Activated CD8-positive, alpha-beta T cell treated with anti-CD3 and anti-CD28 coated beads for 36 hours (primary cell): Measurements from ENCODE around the gene METTL25B. TPM values are rescaled to one million over a fixed set of nuclear protein-coding genes. Genes with fewer than 3 reads are reported as not detected.

Experiments used
- ATAC-seq: fragments of 200-7000 bp; cut with Tn5 transposase; one replicate; pipeline ENCODE4 v1.10.0; 2021; ENCODE audit warnings: mild to moderate bottlenecking, moderate library complexity
- CTCF ChIA-PET: fragments of 350-600 bp; sonication (Branson Sonifier 250); formaldehyde crosslinking; loops from one replicate; lab custom pipeline; 2021; ENCODE audit warnings: antibody characterized with exemption; lab: Charles Lee
- POLR2A ChIA-PET: fragments of 350-600 bp; sonication (Branson Sonifier 250); formaldehyde crosslinking; loops from one replicate; lab custom pipeline; 2021; ENCODE audit warnings: antibody characterized with exemption; lab: Charles Lee
- DNase-seq: peaks from one replicate; pipeline ENCODE4 v3.0.0-alpha.2; 2020
- H3K27ac Mint-ChIP-seq: one replicate; pipeline ENCODE4 v1.8.0; 2021; ENCODE audit warnings: mild to moderate bottlenecking, mixed read lengths
- H3K27me3 Mint-ChIP-seq: one replicate; pipeline ENCODE4 v1.8.0; 2021; ENCODE audit warnings: mixed read lengths
- H3K36me3 Mint-ChIP-seq: one replicate; pipeline ENCODE4 v1.8.0; 2021; ENCODE audit warnings: low read depth, mixed read lengths
- H3K4me1 Mint-ChIP-seq: one replicate; pipeline ENCODE4 v1.8.0; 2021; ENCODE audit warnings: low read depth, mixed read lengths
- H3K4me3 Mint-ChIP-seq: one replicate; pipeline ENCODE4 v1.8.0; 2021; ENCODE audit warnings: mild to moderate bottlenecking, moderate library complexity, mixed read lengths
- H3K9me3 Mint-ChIP-seq: one replicate; pipeline ENCODE4 v1.8.0; 2021; ENCODE audit warnings: mixed read lengths
- CTCF ChIP-seq: fragments of 200-600 bp; IDR thresholded peaks from one replicate; pipeline ENCODE4 v1.8.0; 2022; ENCODE audit warnings: antibody characterized with exemption, mild to moderate bottlenecking
- intact Hi-C: fragments of 100-400 bp; cut with micrococcal nuclease; formaldehyde crosslinking; loops from one replicate; pipeline ENCODE4 v1.10.0; 2022
- total RNA-seq, 2 experiments: library from RNA; stranded (reverse); gene quantifications; one replicate each; pipeline ENCODE4 v1.2.3, GENCODE V29; 2021

Gene METTL25B
- total RNA-seq, 2 experiments from 2014 or later = 32.3 to 32.5 TPM

DNA sequence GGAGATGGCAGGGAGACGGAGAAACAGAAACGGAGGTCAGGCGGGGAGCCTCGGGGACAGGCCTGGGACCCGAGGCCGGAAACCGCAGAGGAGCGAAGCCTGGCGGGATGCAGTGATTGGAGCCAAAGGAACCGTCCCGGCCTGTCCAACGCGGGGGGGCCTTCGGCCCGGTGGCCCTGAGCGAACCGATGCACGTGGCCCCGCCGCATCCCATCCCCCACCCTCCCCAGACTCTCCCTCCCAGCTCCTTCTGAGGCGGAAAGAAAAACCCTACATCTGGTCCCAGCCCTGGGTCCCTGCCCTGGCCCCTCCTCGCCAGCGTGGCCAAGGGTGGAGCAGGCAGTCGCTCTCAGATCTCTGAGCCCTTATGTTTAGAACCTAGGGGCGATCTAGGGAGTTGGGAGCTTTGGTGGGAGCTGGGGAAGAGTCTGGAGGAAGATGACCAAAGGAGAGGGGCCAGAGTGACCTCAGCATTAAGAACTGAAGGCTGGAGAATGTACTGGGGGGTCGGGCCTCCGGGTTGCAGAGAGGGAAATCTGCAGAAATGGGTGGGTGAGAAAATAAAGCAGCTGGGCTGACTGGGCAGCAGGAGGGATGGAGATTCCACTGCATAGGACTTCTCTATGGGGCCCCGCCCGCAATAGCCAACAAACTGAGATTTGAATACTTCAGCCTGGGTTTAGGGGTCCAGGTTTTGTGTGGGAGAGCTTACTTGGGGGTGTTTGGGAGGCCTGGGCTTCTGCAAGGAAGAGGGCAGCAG is 21.4 kb upstream of the METTL25B start:
- no peak for TF ChIP-seq CTCF
- Mint-ChIP-seq H3K27me3 (peaks cover 19% of the 10 kb centered on the region), H3K4me3 (peak overlapping the region; percentile 75), H3K9me3 (no peaks in the 10 kb centered on the region), H3K36me3 (no peaks in the 10 kb centered on the region), H3K27ac (peak overlapping the region; percentile 30), H3K4me1 (peaks cover 34% of the 10 kb centered on the region)
- CTCF ChIA-PET = interaction anchor here (0.7 to 13.0 kb wide), 32 partner anchors 8 to 205 kb away, joined by 3 to 271 read pairs (median 6); partner anchors contain the start of genes INSRR, ISG20L2 and METTL25B
- ATAC-seq (peak; percentile 2), DNase-seq (no peak)
- POLR2A ChIA-PET = interaction anchor here (0.6 to 2.5 kb wide), 10 partner anchors 10 to 115 kb away, joined by 3 to 12 read pairs (median 3); partner anchors contain the start of genes MRPL24 and NAXE
- intact Hi-C loops = no loop called here

DNA sequence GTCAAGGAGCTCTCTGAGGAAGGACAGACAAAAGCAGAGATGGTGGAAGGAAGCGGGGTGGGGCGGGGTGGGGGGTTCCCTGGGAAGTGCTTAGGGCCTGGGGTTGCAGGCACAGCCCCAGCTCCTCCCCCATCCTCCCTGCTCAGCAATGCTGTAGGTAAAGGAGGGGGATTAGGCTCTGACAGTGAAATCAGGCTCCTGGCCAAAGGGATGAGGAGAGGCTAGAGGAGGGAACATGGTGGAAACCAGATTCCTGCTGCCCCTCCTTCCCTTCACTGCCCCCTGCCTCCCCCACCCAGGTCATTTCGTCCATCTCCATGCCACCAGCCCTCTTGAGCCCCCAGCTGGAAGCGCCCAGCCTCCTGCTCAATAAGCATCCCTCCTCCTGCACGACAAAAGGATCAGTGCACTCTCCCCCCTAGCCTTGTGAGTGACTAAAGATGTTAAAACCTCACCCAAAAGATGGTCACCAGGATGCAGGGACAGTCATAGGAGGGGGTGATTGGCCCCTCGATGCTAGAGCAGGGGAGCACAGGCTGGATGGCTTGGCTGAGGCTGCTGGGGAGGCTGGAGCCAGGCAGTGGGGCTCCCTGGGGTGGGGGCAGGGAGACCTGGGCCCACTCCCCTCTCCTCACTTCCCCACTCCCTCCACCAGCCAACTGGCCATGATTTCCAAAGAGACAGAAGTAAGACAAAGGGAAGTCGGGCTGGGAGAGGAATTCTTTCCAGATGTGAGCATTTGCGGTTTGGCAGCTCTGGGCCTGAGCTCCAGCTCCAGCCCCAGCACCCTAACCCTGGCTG is 20.7 kb upstream of the METTL25B start:
- ChIA-PET CTCF (interaction anchor here (0.8 to 13.0 kb wide), 19 partner anchors 8 to 182 kb away, joined by 3 to 271 read pairs (median 10); partner anchors contain the start of genes INSRR, ISG20L2 and METTL25B), POLR2A (interaction anchor here (0.6 to 1.1 kb wide), 5 partner anchors 8 to 107 kb away, joined by 3 to 4 read pairs (median 3); no protein-coding TSS in a partner anchor)
- Mint-ChIP-seq H3K27ac (no peak overlapping the region), H3K4me1 (peaks cover 34% of the 10 kb centered on the region), H3K27me3 (peaks cover 19% of the 10 kb centered on the region), H3K9me3 (no peaks in the 10 kb centered on the region), H3K36me3 (no peaks in the 10 kb centered on the region), H3K4me3 (no peak overlapping the region)
- ATAC-seq = peak; percentile 80
- intact Hi-C loops = no loop called here
- DNase-seq = peak; percentile 44
- no peak for TF ChIP-seq CTCF

DNA sequence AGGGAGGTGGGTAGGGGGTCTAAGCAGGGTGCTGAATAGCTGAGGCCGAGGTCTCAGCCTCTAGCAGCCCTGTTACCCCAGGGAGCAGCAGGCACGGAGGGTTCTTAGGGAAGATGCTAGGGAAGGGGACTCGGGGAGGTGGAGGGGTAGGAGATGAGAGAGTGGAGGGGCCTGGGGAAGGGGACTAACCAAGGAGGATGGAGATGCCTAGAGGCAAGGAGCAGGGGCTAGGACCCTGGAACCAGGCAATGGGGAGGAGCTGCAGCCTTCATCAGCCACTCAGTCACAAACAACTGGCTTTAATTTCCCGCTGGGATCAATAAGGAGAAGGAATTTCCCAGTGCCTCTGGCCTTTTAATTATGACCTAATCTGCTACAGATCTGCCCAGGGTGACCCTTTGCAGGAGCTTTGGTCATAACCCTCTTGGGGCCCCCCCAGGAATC is 20.0 kb upstream of the METTL25B start:
- intact Hi-C loops = no loop called here
- no peak for TF ChIP-seq CTCF
- H3K4me3 Mint-ChIP-seq = no peak overlapping the region
- no peaks in the 10 kb centered on the region for H3K36me3 Mint-ChIP-seq
- no peaks in the 10 kb centered on the region for H3K9me3 Mint-ChIP-seq
- DNase-seq (no peak), ATAC-seq (no peak)
- H3K27ac Mint-ChIP-seq = no peak overlapping the region
- peaks cover 34% of the 10 kb centered on the region for H3K4me1 Mint-ChIP-seq
- ChIA-PET POLR2A (interaction anchor here (0.9 to 1.1 kb wide), 2 partner anchors 8 to 13 kb away, joined by 3 to 4 read pairs; no protein-coding TSS in a partner anchor), CTCF (interaction anchor here (0.9 to 13.0 kb wide), 10 partner anchors 16 to 184 kb away, joined by 3 to 271 read pairs (median 9); partner anchors contain the start of genes INSRR, ISG20L2 and METTL25B)
- peaks cover 17% of the 10 kb centered on the region for H3K27me3 Mint-ChIP-seq

GRCh38 chr1:156709031-156709430 is 19.2 kb upstream of the METTL25B start:
- Mint-ChIP-seq H3K4me1 (peaks cover 32% of the 10 kb centered on the region), H3K27ac (no peak overlapping the region), H3K9me3 (no peaks in the 10 kb centered on the region), H3K4me3 (no peak overlapping the region), H3K36me3 (no peaks in the 10 kb centered on the region), H3K27me3 (peaks cover 10% of the 10 kb centered on the region)
- no peak for ATAC-seq
- ChIA-PET POLR2A (interaction anchor here (1.1 kb wide), 1 partner anchor 13 kb away, joined by 3 read pairs; no protein-coding TSS in a partner anchor), CTCF (interaction anchor here (0.9 to 13.0 kb wide), 3 partner anchors 17 to 183 kb away, joined by 3 to 271 read pairs (median 108); partner anchors contain the start of genes ISG20L2 and METTL25B)
- no peak for DNase-seq
- intact Hi-C loops = no loop called here
- TF ChIP-seq CTCF = no peak
